GM21390 (cell line): ENCODE measurements around the gene SERPINA3.
"Not testable (repeated sequence)": the region's sequence is repeated elsewhere in the genome, so short reads cannot be mapped to it uniquely, and the experiment has no call there.

Experiments
- ATAC-seq: cut with Tn5 transposase; IDR thresholded peaks from one replicate; pipeline ENCODE4 v1.9.1; 2021; ENCODE audit not compliant: unreplicated experiment

The SERPINA3 gene

DNA sequence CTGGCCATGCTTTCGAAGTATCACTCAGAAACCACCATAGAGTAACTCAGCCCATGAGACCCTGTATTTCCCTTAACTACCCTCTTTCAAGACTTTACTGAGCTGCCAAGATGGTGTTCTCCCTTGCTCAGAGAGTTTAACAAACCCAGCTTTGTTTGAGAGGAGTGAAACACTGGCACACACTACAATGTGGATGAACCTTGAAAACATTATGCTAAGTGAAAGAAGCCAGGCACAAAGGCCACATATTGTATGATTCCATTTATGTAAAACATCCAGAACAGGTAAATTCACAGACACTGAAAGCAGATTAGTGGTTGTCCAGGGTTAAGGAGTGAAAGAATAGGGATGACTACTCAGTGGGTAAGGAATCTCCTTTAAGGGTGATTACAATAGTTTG, 18.9 kb downstream of the SERPINA3 start:
- ATAC-seq, result no peak

DNA sequence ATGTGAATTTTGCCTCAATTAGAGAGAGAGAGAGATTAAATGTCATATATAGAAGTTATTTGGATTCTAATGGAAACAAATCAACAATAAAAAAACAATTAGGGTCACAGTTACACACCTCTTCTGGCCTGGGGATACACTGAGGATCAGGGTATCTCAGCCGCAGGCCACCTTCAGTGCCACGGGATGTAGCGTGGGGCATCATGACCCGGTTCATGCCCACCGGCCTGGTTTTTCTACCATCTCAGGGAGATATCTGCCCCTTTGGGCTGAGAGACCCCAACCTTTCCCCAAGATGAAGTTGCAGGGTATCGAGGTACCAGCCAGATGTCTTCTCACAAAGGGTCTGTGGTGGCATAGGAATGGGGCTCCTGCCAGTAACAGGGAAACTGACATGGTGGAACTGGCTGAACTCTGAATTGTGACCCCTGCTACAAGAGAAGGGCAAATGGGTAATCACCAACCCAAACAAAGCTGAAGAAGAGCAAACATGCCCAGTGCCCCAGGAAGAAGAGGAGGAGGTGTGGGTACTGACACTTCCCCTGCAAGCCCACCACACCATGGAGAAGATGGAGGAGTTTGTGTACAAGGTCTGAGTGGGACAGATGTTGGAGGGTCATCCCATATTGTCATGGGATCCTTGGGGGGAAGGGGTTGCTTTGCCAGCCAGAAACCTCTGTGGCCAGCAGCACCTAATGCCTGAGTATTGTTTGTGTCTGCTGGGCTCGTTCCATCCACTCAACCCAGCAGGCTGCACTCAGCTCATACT, 19.5 kb downstream of the SERPINA3 start:
- ATAC-seq, result no peak

DNA sequence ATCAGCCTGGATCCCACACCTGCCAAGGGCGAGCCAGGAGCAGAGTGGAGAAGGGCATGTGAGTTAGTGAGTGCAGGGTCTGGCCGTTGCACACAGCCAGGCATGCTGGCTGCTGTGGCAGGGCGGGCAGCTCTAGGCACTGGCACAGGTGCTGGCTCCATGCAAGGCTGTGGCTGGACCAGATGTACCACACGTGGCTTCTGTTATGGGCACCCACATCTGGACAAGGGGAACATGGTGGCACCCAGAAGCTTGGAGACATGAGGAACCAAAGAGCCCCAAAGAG, 20.1 kb downstream of the SERPINA3 start:
- ATAC-seq, result no peak

DNA sequence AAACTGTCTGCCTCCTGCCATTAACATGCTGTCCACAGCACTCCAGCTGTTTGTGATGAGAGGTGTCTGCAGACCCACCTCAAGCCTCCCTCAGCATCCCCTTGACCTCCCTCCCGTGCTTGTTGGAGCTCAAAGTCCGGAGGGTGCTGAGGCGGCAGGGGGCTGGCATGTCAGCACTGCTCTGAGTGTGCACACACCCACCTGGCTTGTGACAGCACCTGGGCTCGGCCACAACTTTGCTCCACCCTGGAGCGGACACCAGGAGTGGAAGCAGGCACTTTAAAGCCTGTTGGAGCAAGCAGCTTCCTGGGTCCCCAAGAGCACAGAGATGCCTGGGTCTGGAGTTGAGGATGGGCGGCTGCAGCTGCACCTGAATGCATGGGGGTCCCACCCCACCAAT, 20.9 kb downstream of the SERPINA3 start:
- ATAC-seq, result no peak

DNA sequence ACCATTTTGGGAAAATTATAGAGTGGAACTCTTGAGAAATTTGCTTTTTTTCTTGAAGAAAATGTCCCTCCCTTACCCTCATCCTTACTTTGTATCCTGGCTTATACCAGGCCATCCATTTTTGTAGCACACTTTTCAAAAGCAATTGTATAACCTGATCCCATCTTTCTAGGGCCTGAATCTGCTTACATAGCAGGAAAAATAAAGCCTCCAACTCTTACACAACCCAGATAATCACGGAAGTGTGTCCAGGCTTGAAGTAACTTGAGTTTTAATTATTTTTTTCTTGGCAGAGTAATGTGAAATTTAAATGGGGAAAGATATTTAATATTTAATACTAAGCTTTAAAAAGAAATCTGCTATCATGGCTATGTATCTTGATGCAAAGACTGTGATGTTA, 23.0 kb downstream of the SERPINA3 start:
- no peak for ATAC-seq

DNA sequence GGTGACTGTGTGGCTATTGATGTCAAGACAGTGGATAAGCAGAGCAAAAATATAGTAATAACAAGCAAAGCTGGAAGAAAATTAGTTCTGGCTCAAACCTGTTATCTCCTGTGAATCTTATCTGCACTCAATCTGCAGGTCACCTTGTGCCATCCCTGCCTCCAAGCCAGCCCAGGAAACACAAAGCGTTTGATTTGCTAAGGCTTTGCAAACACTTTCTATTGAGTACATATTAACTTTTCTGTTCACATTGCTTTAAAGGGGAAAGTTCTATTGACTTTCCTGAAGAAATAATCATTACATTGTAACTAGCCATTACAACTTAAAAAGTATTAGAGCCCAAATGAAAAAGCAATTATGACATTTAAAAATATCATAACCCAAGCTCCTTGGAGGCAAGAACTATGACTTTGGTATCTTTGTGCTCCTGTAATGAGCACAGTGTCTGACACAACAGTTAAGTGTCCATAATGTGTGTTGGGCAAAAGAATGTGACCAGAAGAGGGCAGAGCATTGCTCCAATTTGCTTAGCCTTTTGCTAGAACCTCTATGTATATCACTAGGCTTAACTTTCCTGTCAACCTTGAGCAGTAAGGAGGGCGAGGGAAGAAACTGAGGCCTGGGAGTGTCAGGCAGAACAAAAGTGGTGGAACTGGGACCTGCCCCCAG, 24.7 kb downstream of the SERPINA3 start:
- no peak for ATAC-seq

DNA sequence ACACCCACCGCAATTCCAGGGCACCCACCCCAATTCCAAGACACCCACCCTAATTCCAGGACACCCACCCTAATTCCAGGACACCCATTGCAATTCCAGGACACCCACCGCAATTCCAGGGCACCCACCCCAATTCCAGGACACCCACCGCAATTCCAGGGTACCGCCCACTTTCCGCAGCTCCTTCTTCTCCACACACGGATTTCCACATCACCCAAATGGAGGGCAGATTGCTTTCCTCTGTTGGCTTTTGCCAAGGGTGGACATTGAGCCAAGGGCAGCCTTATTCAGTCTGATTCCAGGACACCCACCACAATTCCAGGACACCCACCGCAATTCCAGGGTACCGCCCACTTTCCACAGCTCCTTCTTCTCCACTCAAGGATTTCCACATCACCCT, 25.6 kb downstream of the SERPINA3 start:
- not testable (repeated sequence) for ATAC-seq

DNA sequence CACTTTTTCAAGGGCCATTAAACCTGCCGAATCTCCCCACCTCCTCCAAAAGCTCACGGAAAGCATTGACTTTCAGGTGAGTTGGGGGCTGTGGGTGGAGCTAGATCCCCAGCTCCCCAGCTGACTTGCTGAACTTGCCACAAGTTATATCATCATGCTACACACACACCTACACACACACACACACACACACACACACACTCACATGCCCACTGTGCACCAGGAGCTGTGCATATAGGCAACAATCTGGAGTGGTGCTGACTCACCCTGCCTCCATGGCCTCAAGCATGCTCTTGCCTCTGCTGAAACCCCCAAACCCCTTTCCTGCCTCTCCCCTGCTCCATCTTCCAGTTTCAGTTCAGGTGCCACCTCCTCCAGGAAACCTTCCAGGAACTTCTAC, 26.1 kb downstream of the SERPINA3 start:
- ATAC-seq, result no peak

DNA sequence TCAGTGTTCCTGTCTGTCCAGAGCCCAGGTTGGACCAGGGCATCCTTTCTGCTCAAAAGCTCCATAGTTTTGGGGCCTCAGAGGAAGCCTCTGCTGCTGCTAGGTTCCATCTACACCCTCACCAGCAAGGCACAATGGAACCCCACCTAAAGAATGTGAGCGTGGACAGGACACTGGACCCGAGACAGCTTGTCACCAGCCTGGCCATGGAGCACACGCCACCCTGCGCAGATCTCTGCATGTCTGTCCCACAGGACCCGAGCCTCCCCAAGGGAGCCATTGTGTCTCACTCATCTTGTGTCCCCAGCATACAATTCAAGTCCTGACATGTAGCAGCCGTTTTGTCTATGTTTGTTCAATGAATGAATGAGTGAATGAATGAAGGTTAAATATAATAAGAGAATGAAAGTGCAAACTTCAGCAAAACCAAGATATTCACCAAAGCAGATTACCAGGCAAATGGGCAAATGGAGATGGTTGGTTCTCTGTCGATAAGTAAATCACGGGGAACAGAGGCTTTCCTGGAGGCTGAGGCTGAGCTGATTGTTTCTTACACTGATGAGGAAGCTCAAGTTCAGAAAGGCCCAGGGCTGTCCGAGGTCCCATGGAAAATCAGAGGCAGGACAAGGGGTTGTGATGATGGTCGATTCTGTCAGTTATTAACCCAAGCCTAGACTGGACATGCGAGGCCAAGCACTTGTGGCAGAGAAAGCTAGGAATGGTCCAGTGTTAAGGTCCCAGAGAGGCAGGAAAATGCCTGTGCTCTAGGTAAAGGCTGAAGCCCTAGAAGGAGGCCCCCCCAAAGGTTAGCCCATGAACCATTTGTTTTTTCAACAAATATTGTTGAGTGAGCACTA, 27.0 kb downstream of the SERPINA3 start:
- ATAC-seq, result no peak

DNA sequence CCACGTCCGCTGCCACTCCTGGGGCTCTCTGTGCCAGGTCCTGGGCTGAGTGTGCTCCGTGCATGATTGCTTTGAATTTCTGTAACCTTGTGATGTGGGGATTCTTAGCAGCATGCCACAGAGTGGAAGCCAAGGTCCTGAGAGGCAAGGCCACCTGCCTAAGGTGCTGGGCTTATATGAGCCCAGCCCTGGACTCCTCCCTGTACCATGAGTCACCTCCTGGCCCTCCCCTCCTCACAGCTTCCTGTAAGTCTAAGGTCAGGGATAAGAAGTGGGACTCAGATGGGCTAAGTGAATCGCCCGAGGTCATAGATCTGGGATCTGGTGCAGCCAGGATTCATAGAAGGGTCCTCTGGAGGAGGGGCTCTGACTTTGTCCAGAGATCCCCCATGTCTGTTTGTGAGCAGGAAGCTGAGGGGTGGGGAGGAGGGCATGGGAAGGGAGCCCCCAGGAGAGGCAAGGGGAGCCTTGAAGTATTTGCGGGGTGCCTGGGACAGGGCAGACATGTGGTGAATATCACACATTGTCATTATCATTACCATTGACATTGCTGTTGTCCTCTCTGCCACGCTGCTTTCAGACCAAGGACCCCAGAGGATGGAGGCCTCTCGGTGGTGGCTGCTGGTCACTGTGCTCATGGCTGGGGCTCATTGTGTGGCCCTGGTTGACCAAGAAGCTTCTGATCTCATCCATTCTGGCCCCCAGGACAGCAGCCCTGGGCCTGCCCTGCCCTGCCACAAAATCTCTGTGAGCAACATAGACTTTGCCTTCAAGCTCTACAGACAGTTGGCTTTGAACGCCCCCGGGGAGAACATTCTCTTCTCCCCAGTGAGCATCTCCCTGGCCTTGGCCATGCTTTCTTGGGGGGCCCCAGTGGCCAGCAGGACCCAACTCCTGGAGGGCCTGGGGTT, 28.8 kb downstream of the SERPINA3 start:
- no peak for ATAC-seq

DNA sequence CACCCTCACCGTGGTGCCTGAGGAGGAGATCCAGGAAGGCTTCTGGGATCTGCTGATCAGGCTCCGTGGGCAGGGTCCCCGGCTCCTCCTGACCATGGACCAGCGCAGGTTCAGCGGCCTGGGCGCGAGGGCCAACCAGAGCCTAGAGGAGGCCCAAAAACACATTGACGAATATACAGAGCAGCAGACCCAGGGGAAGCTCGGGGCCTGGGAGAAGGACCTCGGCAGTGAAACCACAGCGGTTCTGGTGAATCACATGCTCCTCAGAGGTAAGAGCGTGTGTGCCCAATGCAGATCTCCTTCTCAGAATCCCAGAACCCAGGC, 29.4 kb downstream of the SERPINA3 start:
- ATAC-seq, result no peak

DNA sequence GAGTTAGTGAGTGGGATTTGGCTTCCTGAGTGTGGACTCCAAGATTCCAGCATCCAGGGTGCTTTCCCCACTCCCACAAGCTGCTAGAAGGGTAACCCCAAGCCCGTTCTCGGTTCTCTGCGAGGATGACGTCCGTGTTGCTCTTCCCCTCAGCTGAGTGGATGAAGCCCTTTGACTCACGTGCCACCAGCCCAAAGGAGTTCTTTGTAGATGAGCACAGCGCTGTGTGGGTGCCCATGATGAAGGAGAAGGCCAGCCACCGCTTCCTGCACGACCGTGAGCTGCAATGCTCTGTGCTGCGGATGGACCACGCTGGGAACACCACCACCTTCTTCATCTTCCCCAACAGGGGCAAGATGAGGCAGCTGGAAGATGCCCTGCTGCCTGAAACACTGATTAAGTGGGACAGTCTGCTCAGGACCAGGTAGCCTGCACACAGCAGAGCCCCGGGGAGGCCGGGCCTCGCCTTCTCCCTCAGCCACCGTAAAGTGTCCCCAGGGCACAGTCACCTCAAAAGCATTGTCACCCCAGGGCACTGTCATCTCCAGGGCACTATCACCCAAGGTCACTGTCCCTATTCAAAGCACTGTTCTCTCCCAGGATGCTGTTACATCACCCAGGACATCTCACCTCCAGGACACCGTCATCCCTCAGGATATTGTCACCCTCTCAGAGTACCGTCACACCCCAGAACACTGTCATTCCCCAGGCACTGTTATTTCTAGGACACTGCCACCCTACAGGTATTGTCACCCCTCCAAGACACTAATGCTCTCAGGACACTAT, 31.3 kb downstream of the SERPINA3 start:
- no peak for ATAC-seq

DNA sequence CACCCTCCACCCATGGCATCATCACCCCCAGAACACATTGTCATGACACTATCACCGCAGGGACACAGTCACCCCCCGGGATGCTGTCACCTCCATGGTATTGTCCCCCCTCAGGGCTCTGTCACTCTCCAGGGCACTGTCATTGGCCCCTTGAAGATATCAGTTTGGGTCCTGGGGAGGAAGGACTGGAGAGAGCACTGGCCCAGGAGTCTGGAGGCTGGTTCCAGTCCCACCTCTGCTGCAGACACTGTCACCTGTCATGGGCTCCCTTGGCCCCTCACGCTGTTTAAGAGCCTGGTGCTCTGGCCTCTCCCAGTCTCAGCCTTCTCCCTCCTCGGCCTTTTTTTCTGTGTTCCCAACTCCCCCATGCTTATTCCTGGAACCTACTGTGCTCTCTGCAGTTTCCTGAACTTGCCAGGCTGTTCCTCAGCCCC, 31.9 kb downstream of the SERPINA3 start:
- ATAC-seq, result no peak

DNA sequence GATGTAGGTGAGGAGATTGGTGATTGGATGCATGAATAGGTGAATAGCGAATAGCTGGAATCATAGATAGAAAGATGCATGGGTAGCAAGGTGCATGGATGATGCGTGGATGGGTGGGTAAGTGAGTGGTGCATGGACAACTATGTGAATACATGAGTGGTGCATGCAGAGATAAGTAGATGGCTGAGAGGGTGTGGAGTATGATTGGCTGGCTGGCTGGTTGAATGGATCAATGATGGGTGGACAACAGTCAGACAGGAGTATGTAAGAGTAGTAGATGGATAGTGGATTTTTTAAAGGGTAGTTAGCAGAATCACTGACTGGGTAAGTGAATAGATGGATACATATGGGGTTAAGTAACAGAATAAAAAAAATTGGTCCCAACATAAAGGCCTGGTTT, 33.9 kb downstream of the SERPINA3 start:
- no peak for ATAC-seq

DNA sequence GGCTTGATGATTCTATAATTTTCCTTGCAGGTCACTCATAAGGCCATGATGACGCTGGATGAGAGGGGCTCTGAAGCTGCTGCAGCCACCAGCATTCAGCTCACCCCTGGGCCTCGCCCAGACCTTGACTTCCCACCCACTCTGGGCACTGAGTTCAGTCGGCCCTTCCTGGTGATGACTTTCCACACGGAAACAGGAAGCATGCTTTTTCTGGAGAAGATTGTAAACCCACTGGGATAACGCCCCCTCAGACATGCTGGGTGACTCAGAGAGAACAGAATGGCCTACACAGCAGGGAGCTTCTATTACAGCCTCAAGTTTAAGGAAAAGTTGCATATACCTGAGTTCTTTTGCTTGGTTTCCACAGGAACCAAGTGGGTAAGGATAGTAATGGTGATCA, 34.3 kb downstream of the SERPINA3 start:
- no peak for ATAC-seq

DNA sequence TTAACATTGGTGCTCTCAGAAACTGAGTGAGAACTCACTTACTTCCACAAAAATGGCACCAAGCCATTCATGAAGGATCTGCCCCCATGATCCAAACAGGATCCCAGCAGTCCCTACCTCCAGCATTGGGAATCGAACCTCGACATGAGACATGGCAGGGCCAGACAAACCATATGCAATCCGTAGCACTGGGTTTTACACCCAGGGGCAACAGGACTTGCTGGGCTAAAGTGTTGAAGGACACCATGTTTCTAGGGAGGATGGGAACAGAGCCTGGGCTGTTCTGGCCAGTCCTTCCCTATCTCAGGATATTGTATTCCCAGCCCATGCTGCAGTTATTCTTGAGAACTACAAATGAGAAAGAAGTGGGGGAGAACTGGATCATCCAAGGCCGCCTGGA, 36.6 kb downstream of the SERPINA3 start:
- ATAC-seq, result no peak

DNA sequence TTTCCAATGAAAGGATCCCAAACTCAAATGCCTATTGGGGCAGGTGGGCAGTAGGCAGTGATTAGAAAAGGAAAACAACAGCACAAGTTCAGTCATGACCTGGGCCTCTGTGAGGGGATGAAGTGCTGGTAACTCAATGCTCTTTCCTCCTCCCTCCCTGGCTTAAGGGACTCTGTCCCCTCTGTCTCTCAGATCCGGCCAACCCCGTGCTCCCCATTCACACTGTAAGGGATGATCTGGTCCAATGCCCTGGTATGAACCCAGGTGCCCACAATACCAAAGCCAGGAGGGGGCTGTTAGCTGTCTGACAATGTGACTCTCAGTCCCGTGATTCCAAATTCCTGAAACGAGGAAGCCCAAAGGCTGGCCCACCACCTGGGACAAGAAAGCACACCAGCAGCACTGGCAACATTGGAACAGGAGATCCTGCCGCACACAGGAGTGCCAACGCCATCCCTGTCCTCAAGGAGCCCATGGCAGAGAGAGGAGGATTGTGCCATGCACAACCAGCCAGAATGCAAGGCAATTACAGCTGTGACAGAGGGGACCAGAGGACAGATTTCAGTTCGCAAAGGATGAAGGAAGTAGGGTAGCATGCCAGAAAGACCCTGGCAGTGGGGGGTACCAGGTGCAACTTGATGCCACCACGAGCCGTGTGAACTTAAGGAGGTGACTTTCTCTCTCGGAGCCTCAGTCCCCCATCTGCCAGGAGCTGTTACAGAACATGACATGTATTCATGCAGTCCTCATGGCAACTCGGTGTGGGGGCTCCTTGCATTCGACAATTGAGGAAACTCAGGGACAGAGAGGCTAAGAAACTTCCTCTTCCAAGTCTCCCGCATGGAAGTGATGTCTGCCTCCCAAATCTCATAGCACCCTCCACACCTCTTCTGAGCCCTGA, 37.6 kb downstream of the SERPINA3 start:
- ATAC-seq, result no peak

DNA sequence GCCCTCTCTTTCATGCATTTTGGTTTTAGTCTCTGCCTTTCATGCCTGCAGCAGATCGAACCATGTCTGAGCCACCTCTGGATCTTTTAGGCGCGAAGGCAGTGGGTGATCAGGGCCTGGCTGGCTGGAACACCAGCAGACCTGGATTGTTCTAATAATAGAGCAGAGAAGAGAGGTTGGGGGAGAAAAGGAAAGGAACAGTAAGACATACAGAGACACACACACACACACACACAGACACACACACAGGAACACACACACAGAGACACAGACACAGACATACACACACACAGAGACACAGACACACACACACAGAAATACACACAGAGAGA, 38.2 kb downstream of the SERPINA3 start:
- ATAC-seq, result no peak
